HFF-Myc (cell line): ENCODE results near the gene SERPINF2.

Experiments used
- DNase-seq: peaks from one replicate; pipeline ENCODE4 v3.0.0-alpha.2; 2011; ENCODE audit warnings: low read depth; ENCODE audit errors: extremely low read depth
- H3K4me3 ChIP-seq: replicated peaks from 2 replicates; pipeline ENCODE4 v1.5.1; 2011; ENCODE audit warnings: low read depth, mild to moderate bottlenecking, control low read depth, low read length
- CTCF ChIP-seq: IDR thresholded peaks from 2 replicates; pipeline ENCODE4 v1.5.1; 2012; ENCODE audit warnings: mild to moderate bottlenecking, low read depth, low read length, control low read depth; ENCODE audit errors: missing control alignments

The SERPINF2 gene

GRCh38 chr17:1731194-1731506 is 11.5 kb upstream of the SERPINF2 start:
- DNase-seq: no peak
- no peak overlapping the region for H3K4me3 ChIP-seq
- TF ChIP-seq CTCF: no peak

GRCh38 chr17:1732241-1732832 is 10.3 kb upstream of the SERPINF2 start:
- DNase-seq: no peak
- H3K4me3 ChIP-seq: no peak overlapping the region
- TF ChIP-seq CTCF: no peak

- DNase-seq: no peak
- no peak for TF ChIP-seq CTCF
- no peak overlapping the region for H3K4me3 ChIP-seq
Observed at GRCh38 chr17:1732833-1733321, 9.8 kb upstream of the SERPINF2 start.

- TF ChIP-seq CTCF: no peak
- no peak for DNase-seq
- H3K4me3 ChIP-seq: no peak overlapping the region
Observed at GRCh38 chr17:1733759-1734158, 8.9 kb upstream of the SERPINF2 start.

GRCh38 chr17:1735418-1735817 is 7.3 kb upstream of the SERPINF2 start:
- no peak for DNase-seq
- no peak for TF ChIP-seq CTCF
- no peak overlapping the region for H3K4me3 ChIP-seq

- no peak for DNase-seq
- TF ChIP-seq CTCF: no peak
- H3K4me3 ChIP-seq: no peak overlapping the region
Observed at GRCh38 chr17:1735834-1736347, 6.8 kb upstream of the SERPINF2 start.
